Stomach (tissue), 4 donors: ENCODE data around the gene GPT2.

Experiments
- POLR2A ChIP-seq, 4 donors: fragments of 450-650 bp; IDR thresholded peaks; one replicate each; pipeline ENCODE4 v1.6.1; 2016; ENCODE audit warnings: antibody characterized with exemption in 4 of 4, control low read depth in 2 of 4, mild to moderate bottlenecking in 1 of 4, moderate library complexity in 1 of 4
- TF ChIP-seq, protein P1 (sequence below), 7 experiments: fragments of 450-650 bp in 4 of 7; fragments of 200-600 bp in 3 of 7; sonication (generic) in 3 of 7; IDR thresholded peaks; one replicate each; pipeline ENCODE4 v1.5.1; 2016 to 2019; ENCODE audit warnings: antibody characterized with exemption in 7 of 7, control low read depth in 2 of 7, mild to moderate bottlenecking in 1 of 7

GRCh38 chr16:46971271-46971670, 87.1 kb downstream of the GPT2 start:
- TF ChIP-seq POLR2A (IDR thresholded peaks at IDR 0.05), result no peak
- TF ChIP-seq, protein P1, sequence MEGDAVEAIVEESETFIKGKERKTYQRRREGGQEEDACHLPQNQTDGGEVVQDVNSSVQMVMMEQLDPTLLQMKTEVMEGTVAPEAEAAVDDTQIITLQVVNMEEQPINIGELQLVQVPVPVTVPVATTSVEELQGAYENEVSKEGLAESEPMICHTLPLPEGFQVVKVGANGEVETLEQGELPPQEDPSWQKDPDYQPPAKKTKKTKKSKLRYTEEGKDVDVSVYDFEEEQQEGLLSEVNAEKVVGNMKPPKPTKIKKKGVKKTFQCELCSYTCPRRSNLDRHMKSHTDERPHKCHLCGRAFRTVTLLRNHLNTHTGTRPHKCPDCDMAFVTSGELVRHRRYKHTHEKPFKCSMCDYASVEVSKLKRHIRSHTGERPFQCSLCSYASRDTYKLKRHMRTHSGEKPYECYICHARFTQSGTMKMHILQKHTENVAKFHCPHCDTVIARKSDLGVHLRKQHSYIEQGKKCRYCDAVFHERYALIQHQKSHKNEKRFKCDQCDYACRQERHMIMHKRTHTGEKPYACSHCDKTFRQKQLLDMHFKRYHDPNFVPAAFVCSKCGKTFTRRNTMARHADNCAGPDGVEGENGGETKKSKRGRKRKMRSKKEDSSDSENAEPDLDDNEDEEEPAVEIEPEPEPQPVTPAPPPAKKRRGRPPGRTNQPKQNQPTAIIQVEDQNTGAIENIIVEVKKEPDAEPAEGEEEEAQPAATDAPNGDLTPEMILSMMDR (IDR thresholded peaks at IDR 0.05), result no peak
